Activated CD4-positive, alpha-beta T cell treated with anti-CD3 and anti-CD28 coated beads for 48 hours (primary cell): ENCODE data around the gene ACTR6.
"Not testable (repeated sequence)": the region's sequence is repeated elsewhere in the genome, so short reads cannot be mapped to it uniquely, and the experiment has no call there.

ENCODE experiments used
- DNase-seq: peaks from one replicate; pipeline ENCODE4 v3.0.0-alpha.2; 2020

The ACTR6 gene

GRCh38 chr12:100185361-100185894 is 15.2 kb upstream of the ACTR6 start:
- DNase-seq = peak; percentile 22

- no peak for DNase-seq
Measured at GRCh38 chr12:100186071-100186470, 14.5 kb upstream of the ACTR6 start.

GRCh38 chr12:100187068-100187467 is 13.5 kb upstream of the ACTR6 start:
- no peak for DNase-seq

DNA sequence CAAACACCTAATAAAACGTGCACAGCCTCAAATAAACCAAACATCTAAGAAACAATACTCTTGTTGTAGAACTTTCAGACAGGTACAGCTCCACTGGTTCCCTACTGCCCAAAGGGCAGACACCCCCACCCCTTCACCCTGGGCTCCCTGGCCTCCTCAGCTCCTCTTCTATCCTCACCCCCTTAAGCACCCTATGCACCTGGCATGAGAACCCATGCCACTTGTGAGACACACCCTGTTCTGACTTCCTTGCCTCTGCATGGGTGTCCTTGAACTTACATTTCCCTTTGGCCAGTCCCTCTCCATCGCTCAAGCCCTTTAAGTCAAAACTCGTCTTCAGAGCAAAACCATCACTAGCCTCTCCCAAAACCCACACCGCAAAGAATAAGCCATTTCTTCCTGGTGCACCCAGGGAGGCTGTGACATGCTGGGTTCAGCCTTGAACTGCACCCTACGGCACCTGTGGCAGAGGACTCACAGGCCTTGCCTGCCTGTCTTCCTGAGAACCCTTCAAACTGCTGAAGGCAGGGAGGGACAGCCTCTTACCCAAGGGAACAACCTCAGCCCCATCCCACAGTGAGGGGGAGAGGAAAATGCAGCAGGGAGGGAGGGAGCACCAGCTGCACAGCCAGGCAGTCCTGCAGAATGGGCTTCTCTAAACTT is 12.6 kb upstream of the ACTR6 start:
- DNase-seq = no peak

DNA sequence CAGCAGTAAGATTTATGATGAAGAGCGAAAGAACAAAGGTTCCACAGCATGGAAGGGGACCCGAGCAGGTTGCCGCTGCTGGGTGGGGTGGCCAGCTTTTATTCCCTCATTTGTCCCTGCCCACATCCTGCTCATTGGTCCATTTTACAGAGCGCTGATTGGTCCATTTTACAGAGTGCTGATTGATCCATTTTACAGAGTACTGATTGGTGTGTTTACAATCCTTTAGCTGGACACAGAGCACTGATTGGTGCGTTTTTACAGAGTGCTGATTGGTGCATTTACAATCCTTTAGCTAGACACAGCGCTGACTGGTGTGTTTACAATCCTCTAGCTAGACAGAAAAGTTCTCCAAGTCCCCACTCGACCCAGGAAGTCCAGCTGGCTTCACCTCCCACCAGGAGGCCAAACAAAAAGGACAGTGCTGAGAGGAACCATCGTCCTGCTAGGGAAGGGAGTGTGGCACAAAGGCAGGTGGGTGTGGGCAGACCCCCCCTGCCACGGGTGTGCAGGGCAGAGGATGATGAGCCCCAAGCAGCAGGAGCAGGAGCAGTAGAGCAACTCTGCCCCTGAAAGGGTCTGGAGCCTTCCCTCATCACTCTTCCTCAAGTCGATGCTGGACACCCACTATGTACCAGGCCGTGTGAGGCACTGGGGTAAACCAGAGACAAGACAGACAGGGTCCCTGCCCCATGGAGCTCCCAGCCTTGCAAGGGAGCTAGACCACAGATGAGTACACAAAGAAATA is 11.6 kb upstream of the ACTR6 start:
- DNase-seq = not testable (repeated sequence)

DNA sequence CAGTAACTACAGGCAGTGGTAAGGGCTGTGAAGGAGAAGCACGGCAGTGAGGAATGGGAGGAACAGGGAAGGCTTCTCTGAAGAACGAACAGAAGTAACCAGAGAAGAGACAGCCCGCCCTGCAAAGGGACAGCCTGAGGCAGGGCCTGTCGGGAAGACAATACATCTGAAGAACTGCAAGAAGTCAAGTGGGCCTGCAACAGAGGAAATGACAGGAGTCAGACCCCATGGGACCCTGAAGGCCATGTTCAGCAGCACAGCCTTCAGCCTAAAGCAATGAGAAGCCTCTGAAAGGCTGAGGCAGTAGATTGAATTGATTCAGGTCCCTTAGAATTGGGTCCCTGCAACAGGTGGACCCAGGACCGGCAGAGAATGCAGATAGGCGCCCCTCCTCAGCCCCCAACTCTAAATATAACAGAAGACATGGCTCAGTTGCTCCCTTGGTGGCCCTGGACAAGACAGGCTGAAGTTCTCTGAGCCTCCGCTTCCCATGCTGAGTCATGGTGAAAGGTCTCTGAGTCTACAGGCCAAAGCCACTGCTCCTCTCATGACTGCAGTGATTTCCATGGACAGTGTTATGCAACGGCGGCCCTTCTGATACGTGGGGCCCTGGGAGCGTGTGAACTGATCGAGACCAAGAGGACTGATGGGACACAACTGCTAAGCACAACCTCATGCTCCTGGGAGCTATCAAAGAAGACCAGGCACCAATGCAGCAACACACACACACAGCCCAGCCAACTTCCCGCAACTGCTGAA is 10.8 kb upstream of the ACTR6 start:
- no peak for DNase-seq

DNA sequence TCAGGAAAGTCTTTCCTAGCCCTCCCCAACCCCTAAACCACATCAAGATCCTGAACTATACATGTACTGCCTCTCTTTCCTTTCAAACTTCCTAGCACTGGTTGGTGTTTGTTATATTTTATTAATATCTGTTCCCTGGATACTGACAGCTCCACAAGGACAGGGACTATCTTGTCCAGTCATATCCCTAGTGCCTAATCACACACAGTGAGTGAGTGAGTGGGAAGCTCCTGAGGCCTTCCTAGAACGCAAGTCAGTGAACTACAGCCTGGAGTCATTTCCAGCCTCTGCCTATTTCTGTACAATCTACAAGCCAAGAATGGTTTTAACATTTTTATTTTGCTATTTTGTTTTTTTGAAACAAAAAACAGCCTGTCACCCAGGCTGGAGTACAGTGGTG is 7.5 kb upstream of the ACTR6 start:
- no peak for DNase-seq

GRCh38 chr12:100197486-100197885 is 3.1 kb upstream of the ACTR6 start:
- no peak for DNase-seq

GRCh38 chr12:100199023-100199346 is 1.6 kb upstream of the ACTR6 start:
- no peak for DNase-seq

DNA sequence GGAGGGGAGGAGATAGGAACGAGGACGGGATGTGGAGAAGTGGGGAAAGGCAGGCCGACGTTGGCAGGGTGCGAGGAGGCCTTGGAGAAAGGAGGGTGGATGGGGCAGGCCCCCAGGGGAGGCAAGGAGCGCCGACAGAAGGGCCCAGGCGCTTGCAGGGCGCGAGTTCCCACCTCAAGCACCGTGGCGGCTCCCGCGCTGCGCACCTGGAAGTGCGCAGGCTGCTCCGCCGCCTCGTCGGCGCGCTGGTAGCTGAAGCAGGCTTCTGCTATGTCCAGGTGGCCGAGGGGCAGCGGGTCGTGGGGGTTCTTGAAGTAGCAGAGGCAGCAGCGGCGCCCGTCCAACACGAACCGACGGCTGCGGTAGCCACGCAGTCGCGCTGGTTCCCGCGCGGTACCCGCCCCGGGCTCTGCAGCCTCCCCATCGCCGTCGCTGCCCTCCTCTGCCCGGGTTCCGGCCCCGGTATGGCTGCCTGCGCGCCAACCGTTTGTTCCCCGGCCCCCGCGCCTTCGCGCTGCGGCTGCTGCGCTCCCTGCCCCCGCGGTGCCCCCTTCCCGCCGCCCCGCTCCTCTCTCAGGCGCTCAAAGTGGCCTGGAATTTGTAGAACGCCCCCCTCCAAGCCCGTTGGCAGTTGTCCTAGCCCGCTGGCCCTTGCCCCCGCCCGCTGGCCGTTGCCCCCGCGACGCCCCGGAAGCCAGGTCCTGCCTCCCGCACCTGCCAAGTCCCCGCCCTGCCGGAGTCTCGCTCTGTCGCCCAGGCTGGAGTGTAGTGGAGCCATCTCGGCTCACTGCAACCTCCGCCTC is 1.1 kb upstream of the ACTR6 start:
- DNase-seq = peak; percentile 85

- DNase-seq = no peak
Measured at GRCh38 chr12:100201604-100202423, 1.2 kb downstream of the ACTR6 start.

DNA sequence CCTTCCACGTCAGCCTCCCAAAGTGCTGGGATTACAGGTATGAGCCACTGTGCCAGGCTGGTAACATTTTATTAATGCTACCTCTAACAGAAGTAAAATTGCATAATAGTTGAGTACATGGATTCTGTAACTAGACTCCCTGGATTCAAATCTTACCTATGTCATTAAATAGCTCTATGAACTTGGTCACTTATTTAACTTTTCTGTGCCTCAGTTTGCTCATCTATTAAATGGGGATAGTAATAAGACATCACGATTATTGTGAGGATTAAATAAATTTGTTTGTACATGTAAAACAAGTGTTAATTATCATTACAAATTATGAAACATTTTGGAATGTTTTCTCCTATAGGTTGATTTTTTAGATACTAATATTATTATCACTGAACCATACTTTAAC is 6.7 kb downstream of the ACTR6 start:
- no peak for DNase-seq

GRCh38 chr12:100208834-100209233 is 8.2 kb downstream of the ACTR6 start:
- DNase-seq = no peak

- DNase-seq = no peak
Measured at GRCh38 chr12:100211698-100212097, 11.1 kb downstream of the ACTR6 start.

- DNase-seq = no peak
Measured at GRCh38 chr12:100213016-100213891, 12.6 kb downstream of the ACTR6 start.

DNA sequence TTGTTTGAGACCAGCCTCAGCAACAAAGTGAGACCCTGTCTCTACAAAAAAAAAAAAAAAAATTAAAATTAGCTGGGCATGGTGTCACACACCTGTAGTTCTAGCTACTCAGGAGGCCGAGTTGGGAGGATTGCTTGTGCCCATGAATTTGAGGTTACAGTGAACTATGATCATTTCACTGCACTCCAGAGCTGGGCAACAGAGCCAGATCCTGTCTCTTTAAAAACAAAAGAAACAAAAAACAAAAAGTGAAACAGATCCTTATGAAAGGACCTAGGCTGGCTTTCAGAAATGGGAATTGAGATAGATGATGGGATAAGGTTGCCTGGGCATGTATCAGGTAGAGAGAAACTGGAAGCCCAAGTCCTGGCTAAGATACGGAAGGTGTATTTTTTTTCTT is 13.9 kb downstream of the ACTR6 start:
- no peak for DNase-seq

DNA sequence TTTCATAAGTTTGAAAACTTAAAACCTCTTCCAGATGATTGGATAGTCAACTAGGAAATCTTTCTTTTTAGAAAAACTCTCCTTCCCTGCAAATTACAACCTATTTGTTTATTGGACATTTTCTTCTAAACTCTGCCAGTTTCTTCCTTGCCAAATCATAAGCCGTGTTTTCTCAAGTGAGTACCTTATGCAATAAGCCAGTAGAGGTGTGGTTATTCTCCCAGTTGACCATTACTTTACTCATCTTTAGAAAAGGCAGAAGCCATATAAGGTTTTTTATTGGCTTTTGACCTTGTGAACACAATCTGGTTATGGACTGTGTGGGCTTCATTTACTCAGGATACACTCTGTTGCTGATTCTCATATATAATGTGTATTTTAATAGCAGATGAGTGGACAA is 14.6 kb downstream of the ACTR6 start:
- no peak for DNase-seq

- no peak for DNase-seq
Measured at GRCh38 chr12:100216337-100216736, 15.7 kb downstream of the ACTR6 start.

DNA sequence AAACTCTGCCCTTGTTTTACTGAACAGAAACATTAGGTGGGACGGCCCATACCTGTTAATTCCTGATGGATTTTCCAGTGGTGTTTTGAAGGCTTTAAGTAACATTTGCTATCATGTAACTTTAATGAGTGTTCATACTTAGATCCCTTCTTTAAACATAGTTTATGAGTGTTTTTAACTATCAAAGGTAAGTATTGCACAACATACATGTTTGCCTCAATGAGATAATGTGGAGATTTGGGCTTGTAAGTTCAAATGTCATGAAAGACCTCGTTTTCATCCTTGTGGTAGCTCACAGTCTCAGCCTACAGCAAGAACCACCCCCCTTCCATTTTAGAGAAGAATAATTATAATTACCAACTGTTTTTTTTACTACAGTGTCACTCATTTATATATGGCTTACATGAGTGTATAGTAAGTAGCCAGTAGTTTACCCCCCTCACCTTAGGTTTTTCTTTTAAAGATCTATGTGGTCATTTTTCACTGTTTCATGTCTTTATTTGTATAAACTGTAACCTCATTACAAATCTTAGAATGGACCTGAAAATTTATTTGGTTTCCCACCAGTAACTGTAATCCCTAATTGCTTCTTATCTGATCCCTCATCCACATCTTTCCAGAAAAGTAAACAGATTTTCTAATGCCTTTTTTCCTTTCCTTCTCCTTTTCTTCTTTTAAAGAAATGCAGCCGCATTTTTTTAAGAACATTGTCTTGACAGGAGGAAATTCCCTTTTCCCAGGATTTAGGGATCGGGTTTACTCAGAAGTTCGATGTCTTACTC is 18.9 kb downstream of the ACTR6 start:
- no peak for DNase-seq

- no peak for DNase-seq
Measured at GRCh38 chr12:100221523-100221922, 20.9 kb downstream of the ACTR6 start.
